ENCODE measurements around the gene TENT4A.

Gene TENT4A

GRCh38 chr5:6683241-6683640 is 30.0 kb upstream of the TENT4A start:
- H3K4me3 ChIP-seq (ENCODE audit: low read depth, low read length) = no peak overlapping the region
- TF ChIP-seq CTCF (IDR thresholded peaks at IDR 0.05; ENCODE audit: low read depth, low read length) = no peak

GRCh38 chr5:6684075-6684474 is 29.2 kb upstream of the TENT4A start:
- no peak overlapping the region for H3K4me3 ChIP-seq (ENCODE audit: low read depth, low read length)
- no peak for TF ChIP-seq CTCF (IDR thresholded peaks at IDR 0.05; ENCODE audit: low read depth, low read length)

- TF ChIP-seq CTCF (IDR thresholded peaks at IDR 0.05; ENCODE audit: low read depth, low read length) = no peak
- no peak overlapping the region for H3K4me3 ChIP-seq (ENCODE audit: low read depth, low read length)
Measured at GRCh38 chr5:6686501-6686900, 26.7 kb upstream of the TENT4A start.

- TF ChIP-seq CTCF (IDR thresholded peaks at IDR 0.05; ENCODE audit: low read depth, low read length) = no peak
- H3K4me3 ChIP-seq (ENCODE audit: low read depth, low read length) = peak overlapping the region; percentile 29
Measured at GRCh38 chr5:6686915-6687409, 26.3 kb upstream of the TENT4A start.

- H3K4me3 ChIP-seq (ENCODE audit: low read depth, low read length) = no peak overlapping the region; the same call in 1 of the 2 replicates
- TF ChIP-seq CTCF (IDR thresholded peaks at IDR 0.05; ENCODE audit: low read depth, low read length) = no peak
Measured at GRCh38 chr5:6687505-6687904, 25.7 kb upstream of the TENT4A start.

GRCh38 chr5:6692906-6693305 is 20.3 kb upstream of the TENT4A start:
- TF ChIP-seq CTCF (IDR thresholded peaks at IDR 0.05; ENCODE audit: low read depth, low read length) = no peak
- no peak overlapping the region for H3K4me3 ChIP-seq (ENCODE audit: low read depth, low read length)

GRCh38 chr5:6698696-6699095 is 14.5 kb upstream of the TENT4A start:
- TF ChIP-seq CTCF (IDR thresholded peaks at IDR 0.05; ENCODE audit: low read depth, low read length) = no peak
- H3K4me3 ChIP-seq (ENCODE audit: low read depth, low read length) = no peak overlapping the region

All from WI38 (cell line).